ENCODE results near the gene TRIM47. TPM values are rescaled to one million over a fixed set of nuclear protein-coding genes. Genes with fewer than 3 reads are reported as not detected.
A peak's percentile ranks its signal among the peaks of the same experiment; 100 is the strongest.

TRIM47 gene
- total and polyA plus RNA-seq, 2 of the 13 experiments (the other 11 are each of a cell fraction or from before 2014, with no cell fraction given), result 33.5 to 82.0 TPM

DNA sequence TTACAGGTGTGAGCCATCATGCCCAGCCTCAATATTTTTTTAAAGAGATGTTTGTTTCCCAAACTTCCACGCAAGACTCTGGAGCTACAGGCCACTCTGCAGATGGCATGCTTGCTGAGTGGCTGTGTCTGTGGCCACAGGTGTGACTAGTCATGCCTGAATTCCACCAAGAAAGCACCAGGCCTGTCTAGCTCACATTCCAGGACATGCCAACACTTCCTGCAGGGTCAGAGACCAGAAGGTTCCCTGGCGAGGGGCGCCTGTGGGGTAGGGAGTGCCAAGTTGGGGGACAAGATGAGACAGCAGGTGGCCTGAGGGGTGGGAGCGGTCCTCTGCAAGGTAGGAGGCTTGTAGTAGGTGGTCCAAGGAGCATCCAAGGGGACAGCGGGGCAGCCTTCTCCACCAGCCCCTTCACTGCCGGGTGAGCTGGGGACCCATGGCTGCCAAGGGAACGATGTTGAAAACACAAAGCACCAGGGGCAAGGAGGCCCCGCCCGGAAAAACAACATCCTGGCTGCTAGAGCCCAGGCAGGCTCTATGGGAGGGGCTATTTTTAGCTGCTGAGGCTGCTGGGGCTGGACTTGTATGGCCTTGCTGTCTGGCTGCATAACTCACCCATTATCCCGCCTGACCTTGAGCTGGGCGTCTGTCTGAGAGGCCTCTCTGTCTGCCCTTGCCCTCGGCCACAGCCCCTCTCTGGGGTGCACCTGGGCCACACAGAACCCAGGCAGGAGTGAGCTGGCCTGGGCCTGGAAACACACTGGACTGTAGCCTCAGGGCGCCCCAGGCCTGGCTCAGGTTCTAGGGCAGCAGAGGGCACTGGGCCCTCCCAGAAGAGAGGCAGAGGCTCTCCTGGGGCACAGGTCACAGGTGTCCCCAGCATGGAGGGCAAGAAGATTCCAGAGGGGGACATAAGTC is 5.7 kb downstream of the TRIM47 start (continued):
- TF ChIP-seq, protein P1, sequence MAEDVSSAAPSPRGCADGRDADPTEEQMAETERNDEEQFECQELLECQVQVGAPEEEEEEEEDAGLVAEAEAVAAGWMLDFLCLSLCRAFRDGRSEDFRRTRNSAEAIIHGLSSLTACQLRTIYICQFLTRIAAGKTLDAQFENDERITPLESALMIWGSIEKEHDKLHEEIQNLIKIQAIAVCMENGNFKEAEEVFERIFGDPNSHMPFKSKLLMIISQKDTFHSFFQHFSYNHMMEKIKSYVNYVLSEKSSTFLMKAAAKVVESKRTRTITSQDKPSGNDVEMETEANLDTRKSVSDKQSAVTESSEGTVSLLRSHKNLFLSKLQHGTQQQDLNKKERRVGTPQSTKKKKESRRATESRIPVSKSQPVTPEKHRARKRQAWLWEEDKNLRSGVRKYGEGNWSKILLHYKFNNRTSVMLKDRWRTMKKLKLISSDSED (CRISPR knock-in tag; IDR thresholded peaks at IDR 0.05), result no peak
- TF ChIP-seq PBX2 (CRISPR knock-in tag; IDR thresholded peaks at IDR 0.05) (no peak), NFE2L2 (IDR thresholded peaks at IDR 0.05; ENCODE audit: low read length) (no peak), DPF2 (CRISPR knock-in tag; IDR thresholded peaks at IDR 0.05; ENCODE audit: borderline replicate concordance, low read depth) (peak; percentile 80; the same call in 1 of the 2 replicates), PHF5A (CRISPR knock-in tag; IDR thresholded peaks at IDR 0.05; ENCODE audit: low read depth, unreplicated experiment) (peak; percentile 93), CENPT (CRISPR knock-in tag; IDR thresholded peaks at IDR 0.05; ENCODE audit: low read depth) (no peak), ZNF484 (CRISPR knock-in tag; IDR thresholded peaks at IDR 0.05; ENCODE audit: borderline replicate concordance, low read depth) (no peak), ZFP37 (CRISPR knock-in tag; IDR thresholded peaks at IDR 0.05; ENCODE audit: borderline replicate concordance) (peak; percentile 74; the same call in 1 of the 2 replicates), MBD4 (IDR thresholded peaks at IDR 0.05; ENCODE audit: borderline replicate concordance, low read length) (no peak), ZNF431 (CRISPR knock-in tag; IDR thresholded peaks at IDR 0.05; ENCODE audit: borderline replicate concordance, low read depth) (peak; percentile 97), ZNF296 (CRISPR knock-in tag; conservative IDR thresholded peaks at IDR 0.05) (peak; percentile 87), TFDP2 (CRISPR knock-in tag; IDR thresholded peaks at IDR 0.05) (peak; percentile 59), ZNF878 (CRISPR knock-in tag; IDR thresholded peaks at IDR 0.05) (peak; percentile 94; the same call in 1 of the 2 replicates), ZSCAN29 (CRISPR knock-in tag; conservative IDR thresholded peaks at IDR 0.05) (peak; percentile 94; the same call in 1 of the 2 replicates), ZNF138 (CRISPR knock-in tag; IDR thresholded peaks at IDR 0.05; ENCODE audit: low read depth) (peak; percentile 76; the same call in 1 of the 2 replicates), NAIF1 (CRISPR knock-in tag; IDR thresholded peaks at IDR 0.05; ENCODE audit: borderline replicate concordance) (peak; percentile 70; the same call in 1 of the 2 replicates), ZNF770 (CRISPR knock-in tag; IDR thresholded peaks at IDR 0.05) (0 out of 2 replicates have a peak, but pooled peaks have one; percentile 51), TBX2 (CRISPR knock-in tag; IDR thresholded peaks at IDR 0.05; ENCODE audit: borderline replicate concordance) (peak; percentile 98), GLI4 (CRISPR knock-in tag; IDR thresholded peaks at IDR 0.05; ENCODE audit: borderline replicate concordance) (0 out of 2 replicates have a peak, but pooled peaks have one; percentile 52), U2AF2 (IDR thresholded peaks at IDR 0.05; ENCODE audit: low read depth, low read length) (no peak)
- TF ChIP-seq, protein P2, sequence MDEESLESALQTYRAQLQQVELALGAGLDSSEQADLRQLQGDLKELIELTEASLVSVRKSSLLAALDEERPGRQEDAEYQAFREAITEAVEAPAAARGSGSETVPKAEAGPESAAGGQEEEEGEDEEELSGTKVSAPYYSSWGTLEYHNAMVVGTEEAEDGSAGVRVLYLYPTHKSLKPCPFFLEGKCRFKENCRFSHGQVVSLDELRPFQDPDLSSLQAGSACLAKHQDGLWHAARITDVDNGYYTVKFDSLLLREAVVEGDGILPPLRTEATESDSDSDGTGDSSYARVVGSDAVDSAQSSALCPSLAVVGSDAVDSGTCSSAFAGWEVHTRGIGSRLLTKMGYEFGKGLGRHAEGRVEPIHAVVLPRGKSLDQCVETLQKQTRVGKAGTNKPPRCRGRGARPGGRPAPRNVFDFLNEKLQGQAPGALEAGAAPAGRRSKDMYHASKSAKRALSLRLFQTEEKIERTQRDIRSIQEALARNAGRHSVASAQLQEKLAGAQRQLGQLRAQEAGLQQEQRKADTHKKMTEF (CRISPR knock-in tag; IDR thresholded peaks at IDR 0.05), result peak; percentile 98

All from HepG2 (cell line).